Thyroid gland (tissue), 4 donors: ENCODE results near the gene KIRREL1.

ENCODE experiments used
- POLR2A ChIP-seq, 2 donors: fragments of 450-650 bp; IDR thresholded peaks; one replicate each; pipeline ENCODE4 v1.6.1; 2017; ENCODE audit warnings: antibody characterized with exemption in 2 of 2, mild to moderate bottlenecking in 2 of 2, moderate library complexity in 1 of 2
- TF ChIP-seq, protein P1 (sequence below), 6 experiments: fragments of 200-600 bp in 3 of 6; fragments of 450-650 bp in 3 of 6; sonication (generic) in 3 of 6; IDR thresholded peaks; one replicate each; pipeline ENCODE4 v1.5.1; 2016 to 2019; ENCODE audit warnings: antibody characterized with exemption in 6 of 6, mild to moderate bottlenecking in 2 of 6, inconsistent platforms in 1 of 6, moderate library complexity in 1 of 6

DNA sequence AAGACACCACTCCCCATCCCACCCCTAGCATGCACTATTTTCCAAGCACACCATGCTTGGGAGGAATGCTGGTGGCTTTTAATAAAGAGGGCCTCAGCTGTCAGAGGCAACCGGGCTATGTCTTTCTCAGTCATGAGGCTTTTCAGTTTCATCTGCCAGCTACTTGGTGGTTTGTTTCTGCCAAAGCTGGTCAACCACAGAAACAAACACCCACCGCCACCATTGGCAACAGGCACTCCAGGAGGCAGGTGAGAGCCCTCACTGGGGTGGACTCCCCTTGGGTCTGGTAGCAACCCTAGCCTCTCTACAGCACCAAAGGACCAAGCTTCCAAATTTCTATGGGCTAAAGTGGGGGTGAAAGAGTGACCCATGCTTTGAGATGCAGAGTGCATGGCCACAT lies 133.0 kb downstream of the KIRREL1 start:
- TF ChIP-seq, protein P1, sequence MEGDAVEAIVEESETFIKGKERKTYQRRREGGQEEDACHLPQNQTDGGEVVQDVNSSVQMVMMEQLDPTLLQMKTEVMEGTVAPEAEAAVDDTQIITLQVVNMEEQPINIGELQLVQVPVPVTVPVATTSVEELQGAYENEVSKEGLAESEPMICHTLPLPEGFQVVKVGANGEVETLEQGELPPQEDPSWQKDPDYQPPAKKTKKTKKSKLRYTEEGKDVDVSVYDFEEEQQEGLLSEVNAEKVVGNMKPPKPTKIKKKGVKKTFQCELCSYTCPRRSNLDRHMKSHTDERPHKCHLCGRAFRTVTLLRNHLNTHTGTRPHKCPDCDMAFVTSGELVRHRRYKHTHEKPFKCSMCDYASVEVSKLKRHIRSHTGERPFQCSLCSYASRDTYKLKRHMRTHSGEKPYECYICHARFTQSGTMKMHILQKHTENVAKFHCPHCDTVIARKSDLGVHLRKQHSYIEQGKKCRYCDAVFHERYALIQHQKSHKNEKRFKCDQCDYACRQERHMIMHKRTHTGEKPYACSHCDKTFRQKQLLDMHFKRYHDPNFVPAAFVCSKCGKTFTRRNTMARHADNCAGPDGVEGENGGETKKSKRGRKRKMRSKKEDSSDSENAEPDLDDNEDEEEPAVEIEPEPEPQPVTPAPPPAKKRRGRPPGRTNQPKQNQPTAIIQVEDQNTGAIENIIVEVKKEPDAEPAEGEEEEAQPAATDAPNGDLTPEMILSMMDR (IDR thresholded peaks at IDR 0.05), result no peak
- TF ChIP-seq POLR2A (IDR thresholded peaks at IDR 0.05), result no peak
